HG02571 (cell line): Measurements from ENCODE around the gene CRABP1.

Experiments used
- ATAC-seq: cut with Tn5 transposase; IDR thresholded peaks from one replicate; pipeline ENCODE4 v1.9.1; 2021; ENCODE audit warnings: mild to moderate bottlenecking, moderate library complexity; ENCODE audit not compliant: unreplicated experiment

CRABP1 gene

GRCh38 chr15:78316283-78317083, 23.7 kb upstream of the CRABP1 start:
- no peak for ATAC-seq

- ATAC-seq, result no peak
These were observed 22.9 kb upstream of the CRABP1 start for GRCh38 chr15:78317145-78317836.

- ATAC-seq, result no peak
These were observed 20.6 kb upstream of the CRABP1 start for GRCh38 chr15:78319588-78319987.

GRCh38 chr15:78320183-78320582, 20.0 kb upstream of the CRABP1 start:
- no peak for ATAC-seq

- ATAC-seq, result no peak
These were observed 19.0 kb upstream of the CRABP1 start for GRCh38 chr15:78321041-78321570.

- ATAC-seq, result no peak
These were observed 18.4 kb upstream of the CRABP1 start for GRCh38 chr15:78321786-78322185.

GRCh38 chr15:78322243-78322642, 17.9 kb upstream of the CRABP1 start:
- ATAC-seq, result no peak

- ATAC-seq, result no peak
These were observed 17.2 kb upstream of the CRABP1 start for GRCh38 chr15:78322724-78323521.

GRCh38 chr15:78323693-78324092, 16.5 kb upstream of the CRABP1 start:
- no peak for ATAC-seq

- no peak for ATAC-seq
These were observed 16.0 kb upstream of the CRABP1 start for GRCh38 chr15:78324144-78324543.

- no peak for ATAC-seq
These were observed 14.9 kb upstream of the CRABP1 start for GRCh38 chr15:78325092-78325843.

- no peak for ATAC-seq
These were observed 12.7 kb upstream of the CRABP1 start for GRCh38 chr15:78327466-78327865.

- no peak for ATAC-seq
These were observed 10.5 kb upstream of the CRABP1 start for GRCh38 chr15:78329625-78330024.

GRCh38 chr15:78334845-78335244, 5.3 kb upstream of the CRABP1 start:
- ATAC-seq, result no peak

GRCh38 chr15:78335985-78336384, 4.2 kb upstream of the CRABP1 start:
- ATAC-seq, result no peak

- ATAC-seq, result no peak
These were observed 1.4 kb upstream of the CRABP1 start for GRCh38 chr15:78338781-78339180.

- no peak for ATAC-seq
These were observed 594 bp upstream of the CRABP1 start for GRCh38 chr15:78339559-78339958.

GRCh38 chr15:78341057-78341987, 1.2 kb downstream of the CRABP1 start:
- ATAC-seq, result no peak

- ATAC-seq, result no peak
These were observed 1.9 kb downstream of the CRABP1 start for GRCh38 chr15:78342021-78342420.
